Measurements from ENCODE around the gene AGPAT4. TPM values are rescaled to one million over a fixed set of nuclear protein-coding genes. Genes with fewer than 3 reads are reported as not detected.

AGPAT4 gene
- total and polyA plus RNA-seq, 2 of the 4 experiments (the other 2 are of a cell fraction): 3.6 to 3.8 TPM

DNA sequence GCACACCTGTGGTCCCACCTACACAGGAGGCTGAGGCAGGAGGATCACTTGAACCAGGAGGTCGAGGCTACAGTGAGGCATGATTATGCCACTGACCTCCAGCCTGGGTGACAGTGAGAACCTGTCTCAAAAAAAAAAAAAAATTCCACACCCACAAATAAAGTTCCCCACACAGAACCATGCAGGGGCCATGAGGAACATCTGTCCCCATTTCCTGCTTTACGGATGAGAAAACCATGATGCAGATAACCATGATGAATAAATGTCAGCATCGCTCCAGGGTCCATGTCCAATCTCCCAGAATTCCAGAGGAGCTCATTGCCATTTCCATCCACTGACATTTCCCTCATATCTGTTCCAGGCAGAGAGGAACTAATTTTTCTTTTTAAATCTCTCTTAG is 16.9 kb upstream of the AGPAT4 start:
- ChIA-PET POLR2A (ENCODE audit: unreplicated experiment) (no interaction called here), CTCF (no interaction called here)
- Histone ChIP-seq H4K20me1 (ENCODE audit: insufficient read depth, low read length) (no peaks in the 10 kb centered on the region), H2AK5ac (ENCODE audit: low read depth, low read length) (no peak overlapping the region), H3K36me3 (ENCODE audit: control insufficient read depth, insufficient read depth, low read length) (no peaks in the 10 kb centered on the region), H3K4me3 (ENCODE audit: insufficient read depth, low read depth, low read length) (no peak overlapping the region), H3K27ac (ENCODE audit: insufficient read depth, low read length) (no peak overlapping the region), H4K8ac (ENCODE audit: low read depth in 2 of 2, low read length in 2 of 2) (no peak overlapping the region), H2AK9ac (replicated peaks; ENCODE audit: low read depth, low read length, poor library complexity) (no peak overlapping the region), H3K27me3 (ENCODE audit: control insufficient read depth, insufficient read depth, low read length) (peaks cover 2% of the 10 kb centered on the region; the same call in 1 of the 2 replicates), H3K56ac (ENCODE audit: extremely low read depth, insufficient read depth, low read length) (no peak overlapping the region), H4K5ac (ENCODE audit: low read depth, low read length) (no peak overlapping the region), H2BK20ac (ENCODE audit: low read depth, low read length) (no peak overlapping the region), H3K23ac (ENCODE audit: low read depth, low read length) (no peak overlapping the region), H3K9me3 (ENCODE audit: control insufficient read depth, insufficient read depth, low read length) (no peaks in the 10 kb centered on the region), H3K4me2 (ENCODE audit: low read depth, low read length) (no peak overlapping the region), H2BK15ac (ENCODE audit: low read depth, low read length) (no peak overlapping the region), H4K91ac (ENCODE audit: insufficient read depth, low read depth, low read length) (no peak overlapping the region), H3K4me1 (ENCODE audit: control insufficient read depth, insufficient read depth, low read length) (no peaks in the 10 kb centered on the region), H3K9ac (ENCODE audit: low read depth, low read length) (no peak overlapping the region), H3K79me1 (ENCODE audit: low read depth in 1 of 2, low read length in 2 of 2) (no peaks in the 10 kb centered on the region), H2BK120ac (ENCODE audit: low read depth, low read length) (no peak overlapping the region), H2BK5ac (ENCODE audit: low read depth, low read length, poor library complexity, severe bottlenecking) (no peak overlapping the region), H3K18ac (ENCODE audit: low read depth, low read length) (no peak overlapping the region), H3K4ac (ENCODE audit: low read depth, low read length) (no peak overlapping the region), H3K9me1 (ENCODE audit: insufficient read depth, low read length) (no peaks in the 10 kb centered on the region), H2AFZ (replicated peaks; ENCODE audit: low read length, poor library complexity) (no peak overlapping the region), H3K14ac (replicated peaks; ENCODE audit: low read depth, low read length) (no peak overlapping the region)
- intact Hi-C loops (cut with micrococcal nuclease) (no loop called here), dilution Hi-C loops (cut with HindIII; ENCODE audit: low sequenced_read_pairs, unreplicated experiment) (no loop called here), in situ Hi-C loops (cut with MboI; ENCODE audit: low sequenced_read_pairs) (no loop called here)
- 55% methylated on average over 2 of the region's 3 CpGs; no CpG with 5 or more reads in 1 of the 2 experiments for WGBS, 2 experiments (ENCODE audit: extremely low coverage in 2 of 2, insufficient read length in 1 of 2)
- no peak for ATAC-seq (ENCODE audit: low read depth)
- no TSS peak for BruUV-seq (replicated peaks)
- TF ChIP-seq RFX5 (IDR thresholded peaks at IDR 0.05; ENCODE audit: low read depth, low read length) (no peak), RCOR1 (IDR thresholded peaks at IDR 0.05; ENCODE audit: insufficient replicate concordance, low read length) (no peak), CEBPB (IDR thresholded peaks at IDR 0.05; ENCODE audit: low read depth, low read length) (no peak), SMC3 (IDR thresholded peaks at IDR 0.05; ENCODE audit: low read depth, low read length) (no peak), MXI1 (IDR thresholded peaks at IDR 0.05; ENCODE audit: borderline replicate concordance, low read depth, low read length) (no peak), POLR2A (IDR thresholded peaks at IDR 0.05; ENCODE audit: low read depth, low read length) (no peak), NFE2L2 (IDR thresholded peaks at IDR 0.05; ENCODE audit: low read depth, low read length) (no peak)
- TF ChIP-seq, protein P1, sequence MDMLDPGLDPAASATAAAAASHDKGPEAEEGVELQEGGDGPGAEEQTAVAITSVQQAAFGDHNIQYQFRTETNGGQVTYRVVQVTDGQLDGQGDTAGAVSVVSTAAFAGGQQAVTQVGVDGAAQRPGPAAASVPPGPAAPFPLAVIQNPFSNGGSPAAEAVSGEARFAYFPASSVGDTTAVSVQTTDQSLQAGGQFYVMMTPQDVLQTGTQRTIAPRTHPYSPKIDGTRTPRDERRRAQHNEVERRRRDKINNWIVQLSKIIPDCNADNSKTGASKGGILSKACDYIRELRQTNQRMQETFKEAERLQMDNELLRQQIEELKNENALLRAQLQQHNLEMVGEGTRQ (IDR thresholded peaks at IDR 0.05; ENCODE audit: low read depth, low read length): no peak
- TF ChIP-seq, protein P2, sequence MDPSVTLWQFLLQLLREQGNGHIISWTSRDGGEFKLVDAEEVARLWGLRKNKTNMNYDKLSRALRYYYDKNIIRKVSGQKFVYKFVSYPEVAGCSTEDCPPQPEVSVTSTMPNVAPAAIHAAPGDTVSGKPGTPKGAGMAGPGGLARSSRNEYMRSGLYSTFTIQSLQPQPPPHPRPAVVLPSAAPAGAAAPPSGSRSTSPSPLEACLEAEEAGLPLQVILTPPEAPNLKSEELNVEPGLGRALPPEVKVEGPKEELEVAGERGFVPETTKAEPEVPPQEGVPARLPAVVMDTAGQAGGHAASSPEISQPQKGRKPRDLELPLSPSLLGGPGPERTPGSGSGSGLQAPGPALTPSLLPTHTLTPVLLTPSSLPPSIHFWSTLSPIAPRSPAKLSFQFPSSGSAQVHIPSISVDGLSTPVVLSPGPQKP (IDR thresholded peaks at IDR 0.05; ENCODE audit: borderline replicate concordance, low read depth, low read length): no peak
- no peak for DNase-seq
